Keratinocyte (primary cell): ENCODE results near the gene TMC8.

ENCODE experiments used
- EZH2 ChIP-seq: IDR thresholded peaks from one replicate; pipeline ENCODE4 v1.6.1; 2012; ENCODE audit warnings: inconsistent platforms, mild to moderate bottlenecking, low read length, moderate library complexity
- TF ChIP-seq, protein P1 (sequence below), 3 experiments: IDR thresholded peaks in 1 of 3; conservative IDR thresholded peaks in 1 of 3; optimal IDR thresholded peaks in 1 of 3; 2 replicates in 2 of 3; 3 replicates in 1 of 3; pipeline versions ENCODE3 to v1.5.1; 2011; ENCODE audit warnings: low read length in 3 of 3, mild to moderate bottlenecking in 3 of 3, moderate library complexity in 2 of 3, control low read depth in 1 of 3, inconsistent platforms in 1 of 3; ENCODE audit not compliant: insufficient read depth in 2 of 3; ENCODE audit errors: extremely low read depth in 1 of 3

DNA sequence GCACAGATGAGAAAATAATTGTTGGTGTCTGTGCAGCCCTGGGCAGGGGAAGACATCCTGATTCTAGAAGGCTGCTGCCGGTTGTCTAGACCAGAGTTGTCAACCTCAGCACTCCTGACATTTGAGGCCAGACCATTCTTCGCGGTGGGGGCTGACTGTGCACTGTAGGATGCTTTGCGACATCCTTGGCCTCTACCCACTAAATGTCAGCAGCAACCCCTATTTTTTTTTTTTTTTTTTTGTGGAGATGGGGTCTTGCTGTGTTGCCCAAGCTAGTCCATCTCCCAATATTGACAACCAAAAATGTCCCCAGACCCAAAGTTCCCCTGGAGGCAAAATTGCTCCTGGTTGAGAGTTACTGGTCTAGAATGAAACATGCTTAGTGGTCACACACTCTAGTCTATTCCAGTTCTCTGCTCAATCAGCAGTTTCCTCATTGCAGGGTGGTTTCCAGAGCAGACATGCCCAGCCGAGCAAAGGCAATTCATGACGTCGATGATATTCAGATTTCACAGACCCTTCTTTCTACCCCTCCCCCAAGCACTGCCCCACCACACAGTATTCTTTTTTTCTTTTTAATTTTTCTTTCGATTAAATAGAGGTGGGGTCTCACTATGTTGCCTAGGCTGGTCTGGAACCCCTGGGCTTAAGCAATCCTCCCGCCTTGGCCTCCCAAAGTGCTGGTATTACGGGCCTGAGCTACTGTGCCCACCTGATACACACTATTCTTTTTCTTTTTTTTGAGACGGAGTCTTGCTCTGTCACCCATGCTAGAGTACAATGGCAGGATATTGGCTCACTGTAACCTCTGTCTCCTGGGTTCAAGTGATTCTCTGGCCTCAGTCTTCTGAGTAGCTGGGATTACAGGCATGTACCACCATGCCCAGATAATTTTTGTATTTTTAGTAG is 24.6 kb downstream of the TMC8 start:
- TF ChIP-seq, protein P1, sequence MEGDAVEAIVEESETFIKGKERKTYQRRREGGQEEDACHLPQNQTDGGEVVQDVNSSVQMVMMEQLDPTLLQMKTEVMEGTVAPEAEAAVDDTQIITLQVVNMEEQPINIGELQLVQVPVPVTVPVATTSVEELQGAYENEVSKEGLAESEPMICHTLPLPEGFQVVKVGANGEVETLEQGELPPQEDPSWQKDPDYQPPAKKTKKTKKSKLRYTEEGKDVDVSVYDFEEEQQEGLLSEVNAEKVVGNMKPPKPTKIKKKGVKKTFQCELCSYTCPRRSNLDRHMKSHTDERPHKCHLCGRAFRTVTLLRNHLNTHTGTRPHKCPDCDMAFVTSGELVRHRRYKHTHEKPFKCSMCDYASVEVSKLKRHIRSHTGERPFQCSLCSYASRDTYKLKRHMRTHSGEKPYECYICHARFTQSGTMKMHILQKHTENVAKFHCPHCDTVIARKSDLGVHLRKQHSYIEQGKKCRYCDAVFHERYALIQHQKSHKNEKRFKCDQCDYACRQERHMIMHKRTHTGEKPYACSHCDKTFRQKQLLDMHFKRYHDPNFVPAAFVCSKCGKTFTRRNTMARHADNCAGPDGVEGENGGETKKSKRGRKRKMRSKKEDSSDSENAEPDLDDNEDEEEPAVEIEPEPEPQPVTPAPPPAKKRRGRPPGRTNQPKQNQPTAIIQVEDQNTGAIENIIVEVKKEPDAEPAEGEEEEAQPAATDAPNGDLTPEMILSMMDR (optimal IDR thresholded peaks at IDR 0.05 in 1 of 3, IDR thresholded peaks at IDR 0.05 in 1 of 3, conservative IDR thresholded peaks at IDR 0.05 in 1 of 3; ENCODE audit: extremely low read depth in 1 of 3, insufficient read depth in 2 of 3, low read length in 3 of 3): no peak
- TF ChIP-seq EZH2: no peak
